ENCODE data around the gene SLC6A20.

Gene SLC6A20

DNA sequence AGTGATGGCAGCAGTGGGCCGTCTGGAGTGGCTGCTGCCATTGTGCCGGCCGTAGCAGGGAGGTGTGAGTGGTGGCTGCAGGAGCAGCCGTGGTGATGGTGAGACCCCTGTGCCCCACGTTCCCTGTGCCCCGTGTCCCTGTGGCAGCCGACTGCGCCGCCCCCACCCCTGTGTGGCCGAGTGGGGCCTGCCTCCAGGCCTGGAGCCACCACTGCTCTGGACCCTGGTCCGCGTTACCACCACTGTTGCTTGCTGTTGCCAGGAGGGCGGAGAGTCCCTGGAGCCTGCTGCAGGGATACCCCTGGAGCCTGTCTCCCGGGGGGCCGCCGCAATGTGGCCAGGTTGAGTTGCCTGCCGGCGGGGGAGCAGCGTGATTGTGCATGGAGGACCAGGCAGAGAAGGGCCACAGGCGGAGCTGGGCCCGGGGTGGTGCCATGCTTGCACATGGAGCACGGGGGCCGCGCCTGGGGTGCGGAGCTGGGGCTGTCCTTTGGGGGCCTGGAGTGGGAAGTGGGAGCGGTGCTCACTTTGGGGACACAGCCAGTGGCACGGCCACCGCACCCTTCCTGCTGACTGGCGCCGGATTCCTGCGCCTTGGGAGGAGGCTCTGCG, 50.1 kb downstream of the SLC6A20 start:
- TF ChIP-seq, protein P1, sequence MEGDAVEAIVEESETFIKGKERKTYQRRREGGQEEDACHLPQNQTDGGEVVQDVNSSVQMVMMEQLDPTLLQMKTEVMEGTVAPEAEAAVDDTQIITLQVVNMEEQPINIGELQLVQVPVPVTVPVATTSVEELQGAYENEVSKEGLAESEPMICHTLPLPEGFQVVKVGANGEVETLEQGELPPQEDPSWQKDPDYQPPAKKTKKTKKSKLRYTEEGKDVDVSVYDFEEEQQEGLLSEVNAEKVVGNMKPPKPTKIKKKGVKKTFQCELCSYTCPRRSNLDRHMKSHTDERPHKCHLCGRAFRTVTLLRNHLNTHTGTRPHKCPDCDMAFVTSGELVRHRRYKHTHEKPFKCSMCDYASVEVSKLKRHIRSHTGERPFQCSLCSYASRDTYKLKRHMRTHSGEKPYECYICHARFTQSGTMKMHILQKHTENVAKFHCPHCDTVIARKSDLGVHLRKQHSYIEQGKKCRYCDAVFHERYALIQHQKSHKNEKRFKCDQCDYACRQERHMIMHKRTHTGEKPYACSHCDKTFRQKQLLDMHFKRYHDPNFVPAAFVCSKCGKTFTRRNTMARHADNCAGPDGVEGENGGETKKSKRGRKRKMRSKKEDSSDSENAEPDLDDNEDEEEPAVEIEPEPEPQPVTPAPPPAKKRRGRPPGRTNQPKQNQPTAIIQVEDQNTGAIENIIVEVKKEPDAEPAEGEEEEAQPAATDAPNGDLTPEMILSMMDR (conservative IDR thresholded peaks at IDR 0.05) = no peak
- H3K27ac ChIP-seq = no peak overlapping the region

DNA sequence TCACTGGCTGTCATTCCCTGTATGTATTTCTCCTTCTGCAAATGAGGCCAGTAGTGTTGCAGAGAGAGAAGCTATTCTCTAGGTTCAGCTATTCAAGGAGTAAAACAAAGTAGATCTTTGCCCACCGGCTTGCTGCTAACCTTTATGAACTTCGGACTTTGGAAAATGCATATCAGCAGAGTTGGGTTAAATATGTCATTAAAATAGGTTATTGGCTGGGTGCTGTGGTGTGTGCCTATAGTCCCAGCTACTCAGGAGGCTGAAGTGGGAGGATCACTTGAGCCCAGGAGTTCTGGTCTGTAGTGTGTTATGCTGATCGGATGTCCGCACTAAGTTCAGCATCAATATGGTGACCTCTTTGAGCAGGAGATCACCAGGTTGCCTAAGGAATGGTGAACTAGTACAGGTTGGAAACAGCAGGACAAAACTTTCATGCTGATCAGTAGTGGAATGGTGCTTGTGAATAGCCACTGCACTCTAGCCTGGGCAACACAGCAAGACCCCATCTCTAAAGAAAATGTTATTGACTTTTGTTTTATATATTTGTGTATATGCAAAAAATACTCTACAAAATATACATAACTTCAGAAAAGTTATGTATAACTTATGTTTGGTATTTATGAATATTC, 53.8 kb downstream of the SLC6A20 start:
- no peak overlapping the region for H3K27ac ChIP-seq
- TF ChIP-seq, protein P1 (conservative IDR thresholded peaks at IDR 0.05) = no peak

DNA sequence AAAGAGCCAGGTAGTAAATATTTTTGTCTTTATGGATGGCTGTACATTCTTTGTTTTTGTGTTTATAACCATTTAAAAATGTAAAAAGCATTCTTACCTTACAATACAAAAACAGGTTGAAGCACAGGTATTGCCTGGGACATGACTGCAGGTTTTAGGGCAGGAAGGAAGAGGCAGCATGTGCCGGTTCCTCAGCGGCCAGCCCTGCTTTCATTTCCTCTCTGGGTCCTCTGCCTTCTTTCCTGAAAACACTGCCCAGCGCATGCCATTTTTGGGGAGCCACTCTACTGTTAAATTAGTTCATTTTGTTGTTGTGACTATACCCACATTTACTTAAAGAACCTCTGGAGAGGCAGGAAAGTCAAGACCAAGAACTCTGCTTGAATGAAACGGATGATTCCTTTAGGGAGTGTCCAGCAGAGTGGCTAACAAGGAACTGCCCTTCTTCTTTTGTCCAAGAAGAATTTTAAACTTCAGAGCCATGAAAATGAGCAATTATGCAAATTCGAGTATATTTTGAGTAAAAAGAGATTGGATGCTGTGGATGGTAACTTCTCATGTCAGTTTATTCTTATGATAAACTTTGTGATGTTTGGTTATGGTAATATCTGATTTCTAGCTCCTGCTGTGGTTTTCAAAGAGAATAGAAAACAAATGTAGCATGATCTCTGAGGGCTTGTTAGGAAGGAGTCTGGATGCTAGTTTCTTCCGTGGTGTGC, 54.4 kb downstream of the SLC6A20 start:
- no peak overlapping the region for H3K27ac ChIP-seq

DNA sequence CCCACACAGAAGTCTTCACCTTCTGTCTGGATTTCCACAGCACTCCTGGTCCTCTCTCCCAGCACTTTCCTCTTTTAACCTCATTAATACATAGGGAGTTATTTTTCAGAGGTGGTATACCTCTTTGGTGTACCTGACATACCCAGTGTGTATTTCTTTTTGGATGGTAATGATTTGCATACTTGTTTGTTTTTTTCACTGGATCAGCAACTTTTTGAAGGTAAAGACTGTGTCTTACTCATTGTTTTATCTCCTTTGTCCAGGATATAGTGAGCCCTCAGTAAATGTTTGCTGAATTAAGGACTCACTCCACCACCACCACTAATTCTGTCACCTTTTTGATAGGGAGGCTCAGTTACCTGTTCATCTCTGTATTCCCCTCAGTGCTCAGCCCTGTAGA, 55.1 kb downstream of the SLC6A20 start:
- TF ChIP-seq, protein P1 (conservative IDR thresholded peaks at IDR 0.05) = no peak
- H3K27ac ChIP-seq = no peak overlapping the region

More for the DNA sequence above, 54.4 kb downstream of the SLC6A20 start:
- TF ChIP-seq, protein P1 (conservative IDR thresholded peaks at IDR 0.05) = no peak

DNA sequence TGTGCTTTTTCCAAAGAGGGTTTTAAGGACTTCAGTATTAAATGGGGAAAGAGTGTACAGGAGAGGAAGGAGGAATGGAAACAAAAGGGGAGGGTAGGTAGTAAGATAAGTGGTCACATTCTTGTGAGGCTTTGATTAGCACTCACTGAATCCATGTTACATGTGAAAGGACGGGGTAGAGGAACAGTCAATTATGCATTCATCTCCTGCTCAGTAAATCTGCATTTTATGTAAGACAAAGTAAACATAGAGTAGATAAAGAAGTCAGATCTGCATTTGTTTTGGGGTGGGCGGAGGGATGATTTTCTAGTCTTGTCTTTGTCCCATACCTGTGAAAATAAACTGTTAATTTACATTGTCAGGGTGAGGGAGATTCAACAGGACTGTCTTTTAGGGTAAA, 56.3 kb downstream of the SLC6A20 start:
- no peak overlapping the region for H3K27ac ChIP-seq
- TF ChIP-seq, protein P1 (conservative IDR thresholded peaks at IDR 0.05) = no peak

DNA sequence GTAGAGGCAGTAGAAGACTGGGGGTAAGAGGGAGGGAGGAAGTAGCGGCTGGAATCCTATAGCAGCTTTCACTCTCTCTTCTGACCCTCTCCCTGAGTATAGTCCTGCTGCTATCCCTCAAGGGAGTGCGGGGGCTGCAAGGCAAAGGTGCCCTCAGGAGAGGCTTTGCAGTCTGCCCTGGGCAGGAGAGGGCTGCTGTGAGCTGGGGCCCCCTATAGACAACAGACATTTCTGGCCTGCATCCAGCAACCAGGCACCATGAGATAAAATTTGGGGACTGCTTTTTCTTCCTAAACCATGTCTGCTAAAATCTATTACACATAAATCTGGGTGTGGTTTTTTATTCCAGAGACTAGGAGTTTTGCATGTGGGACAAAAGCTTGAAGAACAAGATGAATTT, 59.1 kb downstream of the SLC6A20 start:
- no peak overlapping the region for H3K27ac ChIP-seq
- TF ChIP-seq, protein P1 (conservative IDR thresholded peaks at IDR 0.05) = no peak

DNA sequence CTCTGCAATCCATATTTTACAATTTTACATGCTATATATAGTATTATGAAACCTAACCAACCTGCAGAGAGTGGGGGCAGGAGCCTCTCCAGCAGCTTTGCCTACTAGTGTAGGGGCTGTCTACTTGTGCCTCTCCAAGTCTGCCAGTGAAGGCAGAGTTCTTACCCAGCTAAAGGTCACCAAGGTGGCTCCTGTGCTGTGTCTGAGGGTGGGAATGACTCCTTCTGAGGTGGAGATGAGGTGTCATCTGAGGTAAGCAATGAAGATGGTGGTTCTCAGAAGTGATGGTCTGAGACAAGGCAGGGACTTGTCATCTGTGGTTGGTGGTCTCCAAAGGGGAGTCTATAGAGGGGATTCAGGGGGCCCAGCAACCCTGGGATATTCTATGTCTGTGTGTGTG, 59.6 kb downstream of the SLC6A20 start:
- H3K27ac ChIP-seq = no peak overlapping the region
- TF ChIP-seq, protein P1 (conservative IDR thresholded peaks at IDR 0.05) = no peak

Measured in VCaP (cell line).